ENCODE measurements around the gene CUL1.

The CUL1 gene

DNA sequence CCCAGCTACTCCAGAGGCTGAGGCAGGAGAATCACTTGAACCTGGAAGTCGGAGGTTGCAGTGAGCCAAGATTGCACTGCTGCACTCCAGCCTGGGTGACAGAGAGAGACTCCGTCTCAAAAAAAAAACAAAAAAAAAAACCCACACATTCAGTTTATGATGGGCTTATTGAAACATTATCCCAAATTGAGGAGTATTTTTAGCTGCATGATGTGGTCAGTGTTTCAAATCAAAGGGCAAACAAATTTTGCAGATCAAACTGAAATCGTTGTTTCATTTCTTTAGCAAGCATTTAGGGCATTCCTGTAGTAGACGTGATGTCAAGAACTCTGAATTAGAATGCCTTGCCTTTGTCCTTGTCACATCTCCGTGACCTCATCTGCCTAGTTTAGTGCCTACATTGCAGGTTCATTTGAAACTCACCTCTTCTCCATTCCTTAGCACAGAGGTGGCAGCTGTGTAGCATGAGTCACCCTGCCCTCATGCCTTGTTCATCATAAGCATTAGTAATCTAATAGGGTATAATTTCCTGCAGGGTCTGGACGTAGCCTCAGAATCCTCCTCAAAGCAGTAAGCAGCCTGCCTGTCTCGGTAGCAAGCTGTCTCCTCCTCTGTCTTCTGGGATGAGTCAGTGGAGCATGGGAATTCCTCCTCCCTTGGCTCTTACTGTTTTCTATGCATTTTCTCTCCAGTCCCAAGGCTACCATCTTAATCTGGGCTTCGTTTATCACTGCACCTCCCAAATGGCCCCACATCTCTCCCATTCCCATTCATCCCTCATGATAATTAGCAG lies 73.8 kb downstream of the CUL1 start:
- peak; percentile 57 for DNase-seq

DNA sequence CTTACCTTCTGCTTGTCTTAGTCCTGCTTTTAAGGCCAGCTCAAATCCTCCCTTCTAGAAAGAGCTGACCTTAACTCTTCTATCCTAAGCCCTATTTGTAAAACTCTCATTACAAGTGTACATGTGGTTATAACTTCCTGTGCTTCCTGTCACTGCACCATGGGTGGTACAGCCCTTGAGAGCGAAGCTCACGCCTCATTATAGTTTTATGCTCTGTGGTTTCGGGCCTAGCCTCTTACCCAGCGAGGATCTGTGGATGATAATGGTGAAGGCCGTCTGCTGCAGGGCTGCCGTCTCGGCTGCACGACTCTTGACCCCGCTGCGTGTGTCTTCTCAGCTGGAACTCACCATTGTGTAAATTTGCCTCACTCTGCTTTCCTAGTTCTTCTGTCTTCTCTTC lies 74.6 kb downstream of the CUL1 start:
- no peak for DNase-seq

DNA sequence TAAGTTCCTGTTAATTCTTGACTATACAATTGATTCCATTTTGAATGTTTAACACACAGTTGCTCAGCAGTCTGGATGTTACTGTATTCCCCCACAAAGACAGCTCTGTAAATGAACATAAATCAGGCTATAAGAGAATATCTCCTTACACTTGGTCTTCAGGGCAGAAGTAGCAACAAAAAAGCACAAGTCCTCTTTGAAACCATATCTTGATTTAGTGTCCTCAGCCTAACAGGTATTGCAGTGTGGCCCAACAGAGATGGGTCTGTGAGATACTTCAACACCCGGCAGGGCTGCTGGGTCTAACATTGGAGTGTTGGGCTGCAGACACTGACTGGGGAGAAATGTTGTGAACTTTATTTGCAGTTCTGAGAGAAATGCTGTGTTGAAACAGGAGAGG lies 75.8 kb downstream of the CUL1 start:
- no peak for DNase-seq

DNA sequence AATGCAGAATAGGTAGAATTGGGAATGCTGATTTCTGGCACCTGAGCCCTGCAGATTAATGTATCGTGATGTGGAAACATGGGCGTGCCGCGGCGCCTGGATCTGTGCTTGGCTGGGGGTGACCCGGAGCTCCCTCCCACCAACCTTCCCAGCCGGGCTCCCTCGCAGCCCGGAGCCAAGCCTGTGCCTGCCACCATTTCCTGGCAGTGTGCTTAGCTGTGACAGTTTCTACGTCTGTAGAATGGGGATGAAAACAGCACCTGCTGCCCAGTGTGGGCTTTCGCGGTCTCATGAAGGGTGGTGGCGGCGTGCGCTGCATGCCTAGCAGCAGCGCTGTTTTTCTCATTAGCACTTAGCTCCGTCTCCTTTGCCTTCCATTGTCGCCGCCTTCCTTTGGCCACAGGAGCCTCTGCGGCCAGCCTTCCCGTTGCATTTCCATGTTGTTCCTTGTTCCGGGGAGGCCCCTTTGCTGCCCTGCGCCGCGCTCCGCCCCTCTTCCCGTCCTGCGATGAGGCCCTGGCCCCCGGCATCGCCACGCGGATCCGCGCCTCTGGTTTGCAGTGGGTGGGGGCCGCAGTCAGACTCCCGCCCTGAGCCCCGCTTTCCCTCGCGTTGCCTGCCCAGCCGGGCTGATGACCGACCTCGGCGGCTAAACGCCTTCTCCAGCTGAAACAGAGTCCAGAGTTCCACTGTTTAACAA lies 84.2 kb downstream of the CUL1 start:
- no peak for DNase-seq

DNA sequence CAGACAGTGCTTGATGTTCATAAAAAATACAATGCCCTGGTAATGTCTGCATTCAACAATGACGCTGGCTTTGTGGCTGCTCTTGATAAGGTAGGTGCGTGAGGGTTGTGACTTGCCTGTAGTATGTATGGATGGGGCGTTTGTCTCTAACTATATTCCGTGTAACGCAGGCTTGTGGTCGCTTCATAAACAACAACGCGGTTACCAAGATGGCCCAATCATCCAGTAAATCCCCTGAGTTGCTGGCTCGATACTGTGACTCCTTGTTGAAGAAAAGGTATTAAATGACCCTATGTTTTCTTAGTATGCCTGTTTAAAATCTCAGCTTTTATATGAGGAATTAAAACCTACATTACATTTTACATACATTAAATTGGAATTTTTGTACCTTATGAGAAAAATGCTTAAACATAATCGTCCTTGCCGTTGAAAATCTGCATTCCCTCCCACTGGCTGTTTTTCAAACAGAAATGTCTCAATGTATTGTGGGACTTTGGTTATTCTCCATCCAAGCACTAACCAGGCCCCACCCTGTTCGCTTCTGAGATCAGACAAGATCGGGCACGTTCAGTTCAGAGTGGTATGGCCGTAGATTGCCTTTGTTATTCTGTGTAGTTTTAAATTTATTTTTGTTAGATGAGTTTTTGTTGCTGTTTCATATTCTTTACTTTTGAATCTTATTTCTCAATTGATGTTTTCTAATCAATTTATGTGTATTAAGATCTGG lies 85.3 kb downstream of the CUL1 start:
- DNase-seq, result peak; percentile 43

DNA sequence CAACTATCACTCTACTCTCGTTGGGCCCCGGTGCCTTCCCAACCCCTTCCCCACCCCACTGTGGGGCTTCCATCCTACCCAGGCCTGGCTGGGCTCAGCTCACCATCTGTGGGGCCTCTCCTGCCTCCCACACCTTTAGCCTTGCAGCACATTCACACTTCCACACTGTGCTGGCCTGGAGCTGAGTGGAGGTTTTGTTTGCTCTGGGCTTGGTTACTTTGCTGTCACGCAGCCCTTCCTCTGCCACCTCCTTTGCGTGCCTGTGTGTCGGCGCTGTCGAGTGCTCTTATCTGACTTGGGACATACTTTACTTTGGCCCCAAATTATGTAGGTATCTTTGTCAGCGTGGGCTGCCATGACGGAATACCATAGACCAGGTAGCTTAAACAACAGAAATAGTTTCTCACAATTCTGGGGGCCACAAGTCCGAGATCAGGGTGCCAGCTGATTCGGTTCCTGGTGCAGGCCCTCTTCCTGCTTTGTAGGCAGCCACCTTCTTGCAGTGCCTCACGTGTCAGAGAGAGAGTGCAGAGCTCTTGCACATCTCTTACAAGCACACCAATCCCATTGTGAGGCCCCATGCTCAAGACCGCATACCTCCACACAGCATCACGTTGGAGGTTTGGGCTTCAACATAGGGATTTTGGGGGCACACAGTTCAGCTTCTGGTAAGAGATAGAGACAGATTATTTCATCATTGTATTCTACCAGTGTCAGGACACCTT lies 89.0 kb downstream of the CUL1 start:
- no peak for DNase-seq

DNA sequence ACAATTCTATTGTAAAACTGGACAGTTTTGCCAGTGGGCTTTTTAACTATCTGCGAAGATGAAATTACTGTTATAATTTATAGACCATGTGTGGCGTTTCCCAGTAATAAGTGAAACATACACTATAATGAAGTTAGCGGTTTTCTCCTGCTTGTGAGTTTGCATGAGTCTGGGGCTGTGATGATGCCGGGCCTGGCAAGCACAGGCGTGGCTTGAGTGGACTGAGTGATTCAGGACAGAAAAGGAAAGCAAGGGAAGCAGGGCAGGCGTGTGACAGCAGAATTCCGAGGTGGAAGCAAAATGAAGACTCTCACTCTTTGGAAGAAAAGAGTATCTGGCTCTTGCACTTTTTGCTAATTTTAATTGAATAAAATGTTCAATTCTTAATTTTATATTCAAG lies 90.5 kb downstream of the CUL1 start:
- no peak for DNase-seq

DNA sequence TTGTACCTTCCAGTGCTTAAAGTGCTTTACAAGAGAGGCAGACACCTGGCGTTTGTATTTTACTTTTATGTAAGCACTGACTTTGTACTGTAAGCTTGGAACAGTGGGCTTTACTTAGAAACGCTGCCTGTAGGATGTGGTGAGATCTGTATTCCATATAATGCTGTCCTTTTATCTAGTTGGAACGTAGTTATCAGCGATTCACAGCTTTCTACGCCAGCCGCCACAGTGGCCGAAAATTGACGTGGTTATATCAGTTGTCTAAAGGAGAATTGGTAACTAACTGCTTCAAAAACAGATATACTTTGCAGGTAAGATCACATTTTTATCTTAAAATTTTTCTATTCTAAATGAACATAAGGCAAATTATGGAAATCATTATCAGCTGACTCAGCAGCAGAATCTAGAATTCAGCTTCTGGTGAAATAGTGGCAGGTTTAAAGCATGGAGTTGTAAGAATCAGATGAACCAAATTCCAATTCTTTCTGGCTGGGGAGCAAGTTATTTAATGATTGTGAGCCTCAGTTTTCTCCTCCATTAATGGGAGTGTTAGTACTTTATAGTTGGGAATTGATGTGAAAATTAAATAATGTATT lies 91.5 kb downstream of the CUL1 start:
- DNase-seq, result no peak

DNA sequence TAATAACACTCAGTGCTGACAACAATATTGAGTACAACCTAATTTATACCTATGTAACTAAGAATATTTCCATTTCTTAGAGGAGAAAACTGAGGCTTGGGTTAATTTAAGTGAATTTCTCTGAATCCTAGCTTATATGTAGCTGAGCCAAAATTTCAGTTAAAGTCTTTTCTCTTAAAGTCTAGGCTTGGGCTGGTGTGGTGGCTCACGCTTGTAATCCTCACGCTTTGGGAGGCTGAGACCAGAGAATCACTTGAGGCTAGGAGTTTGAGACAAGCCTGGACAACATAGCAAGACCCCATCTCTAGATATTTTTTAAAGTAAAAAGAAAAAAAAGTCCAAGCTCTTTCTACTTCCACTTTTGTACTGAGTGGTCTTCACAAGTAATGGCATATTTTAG lies 92.1 kb downstream of the CUL1 start:
- no peak for DNase-seq

DNA sequence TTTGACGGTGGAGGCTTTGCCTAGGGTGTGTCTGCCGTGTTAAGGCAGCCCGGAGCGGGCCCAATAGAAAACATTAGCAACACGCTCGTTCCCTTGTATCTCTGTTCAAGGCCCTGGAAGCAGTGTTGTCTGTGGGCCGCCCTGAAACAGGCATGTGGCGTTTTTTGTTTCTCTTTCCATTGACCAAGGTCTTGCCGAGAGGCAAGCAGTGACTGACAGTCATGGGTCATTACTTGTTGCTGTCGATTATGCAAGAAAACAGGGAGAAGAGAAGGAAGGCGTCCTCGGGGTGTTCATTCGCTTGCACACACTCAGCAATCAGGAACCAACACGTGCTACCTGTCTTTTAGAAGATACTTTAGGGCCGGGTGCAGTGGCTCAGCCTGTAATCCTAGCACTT lies 92.8 kb downstream of the CUL1 start:
- no peak for DNase-seq

DNA sequence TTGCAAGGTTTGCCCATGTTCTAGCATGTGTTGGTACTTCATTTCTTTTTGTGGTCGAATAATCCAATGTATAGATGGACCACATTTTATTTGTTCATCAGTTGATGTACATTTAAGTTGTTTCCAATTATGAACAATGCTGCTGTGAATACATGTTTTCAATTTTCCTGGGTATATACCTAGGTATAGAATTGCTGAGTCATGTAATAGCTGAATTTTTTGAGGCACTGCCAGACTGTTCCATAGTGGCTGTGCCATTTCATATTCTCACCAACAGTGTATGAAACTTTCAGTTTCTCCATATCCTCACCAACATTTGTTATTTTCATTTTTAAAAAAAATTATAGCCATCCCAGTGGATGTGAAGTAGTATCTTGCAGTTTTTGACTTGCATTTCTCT lies 94.9 kb downstream of the CUL1 start:
- no peak for DNase-seq

DNA sequence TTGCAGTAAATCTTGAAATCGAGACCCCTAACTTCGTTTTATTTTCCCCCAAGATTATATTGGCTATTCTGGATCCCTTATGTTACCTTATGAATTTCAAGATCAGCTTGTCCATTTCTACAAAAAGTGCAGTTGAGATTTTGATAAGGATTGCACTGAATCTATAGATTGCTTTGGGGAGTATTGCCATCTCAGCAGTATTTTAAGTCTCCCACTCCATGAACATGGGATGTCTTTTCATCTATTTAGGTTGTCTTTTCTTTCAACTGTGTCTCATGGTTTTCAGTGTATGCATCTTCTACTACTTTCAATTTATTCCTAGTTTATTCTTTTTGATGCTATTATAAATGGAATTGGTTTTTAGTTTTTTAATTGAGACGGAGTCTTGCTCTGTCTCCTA lies 95.8 kb downstream of the CUL1 start:
- DNase-seq, result no peak

DNA sequence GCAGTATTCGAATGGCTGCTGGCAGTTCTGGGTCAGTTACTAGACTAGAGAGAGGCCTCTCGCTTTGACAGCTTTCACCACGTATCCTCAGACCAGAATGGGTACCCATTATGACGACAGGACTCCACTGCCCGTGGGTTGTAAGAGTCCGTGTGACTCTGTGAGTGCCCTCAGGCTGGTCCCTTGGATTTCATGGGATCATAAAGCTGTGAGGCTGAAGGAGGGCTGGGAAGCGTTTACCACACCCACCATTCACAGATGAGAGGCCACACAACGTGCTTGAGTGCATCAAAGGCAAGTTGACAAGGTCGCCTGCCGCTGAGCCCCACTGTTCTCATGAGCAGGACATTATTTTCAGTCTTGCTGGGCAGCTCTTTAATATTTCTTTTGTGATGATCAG lies 98.1 kb downstream of the CUL1 start:
- no peak for DNase-seq

DNA sequence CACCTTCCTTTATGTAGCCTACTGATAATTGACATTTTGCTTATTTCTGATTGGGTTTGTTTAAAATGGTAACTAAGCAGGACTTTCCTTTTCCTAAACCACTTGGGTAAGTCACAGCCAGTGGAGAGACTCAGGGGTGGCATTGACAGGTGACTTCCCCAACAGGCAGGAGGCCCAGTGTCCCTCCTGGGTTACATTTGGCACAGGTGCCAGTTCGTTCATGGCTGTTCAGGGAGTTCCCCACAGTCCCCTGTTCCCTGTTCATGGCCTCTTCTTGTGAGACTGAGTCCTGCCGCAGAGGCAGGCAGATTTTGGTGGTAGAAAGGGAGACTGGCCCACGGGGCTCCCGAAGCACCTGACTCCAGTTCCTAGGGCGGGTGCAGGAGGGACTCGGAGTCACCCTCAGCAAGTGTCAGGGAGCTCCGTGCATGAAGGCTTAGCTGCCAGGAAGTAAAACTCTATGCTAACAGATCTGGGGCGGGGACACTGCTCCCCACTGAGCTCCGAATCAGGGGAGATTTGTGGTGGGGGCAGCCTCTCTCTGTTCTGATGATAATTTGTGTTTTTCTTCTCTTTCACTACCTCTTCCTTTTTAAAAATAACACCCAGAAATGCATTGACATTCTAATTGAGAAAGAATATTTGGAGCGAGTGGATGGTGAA lies 101.3 kb downstream of the CUL1 start:
- no peak for DNase-seq

DNA sequence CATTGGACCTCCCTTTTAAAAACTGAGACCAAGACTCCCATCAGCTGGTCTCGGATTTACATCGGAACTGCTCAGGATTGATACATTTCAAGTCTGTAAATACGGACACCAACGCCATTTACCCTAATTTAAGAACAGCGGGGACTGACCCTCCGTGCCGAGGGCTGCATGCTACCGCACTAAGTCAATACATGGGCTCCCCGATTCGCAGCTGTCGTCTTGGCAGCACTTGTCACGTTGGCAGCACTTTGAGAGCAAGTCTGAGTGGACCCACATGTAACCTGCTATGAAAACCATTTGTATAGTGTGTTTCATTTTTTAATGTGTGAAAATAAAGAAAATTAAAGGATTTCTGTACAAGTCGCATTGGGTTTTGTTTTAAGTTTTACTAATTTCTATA lies 102.0 kb downstream of the CUL1 start:
- no peak for DNase-seq

DNA sequence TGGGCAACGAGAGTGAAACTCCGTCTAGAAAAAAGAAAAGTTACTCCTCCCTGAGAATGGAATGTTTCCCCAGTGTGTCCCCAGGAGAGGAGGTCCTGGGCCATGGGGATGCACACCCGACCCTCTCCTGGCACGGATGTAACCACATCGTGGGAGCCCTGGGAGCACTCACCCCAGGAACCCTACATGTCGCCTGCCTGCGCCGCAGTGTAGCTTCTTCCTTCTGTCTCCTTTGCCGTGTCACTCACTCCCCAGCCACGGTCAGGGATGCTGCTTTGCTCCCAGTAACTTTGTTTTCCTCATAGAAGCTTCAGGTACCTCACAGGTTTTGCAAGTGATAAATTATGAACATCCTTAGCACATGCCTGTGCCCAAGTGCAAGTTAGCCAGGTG lies 103.4 kb downstream of the CUL1 start:
- no peak for DNase-seq

DNA sequence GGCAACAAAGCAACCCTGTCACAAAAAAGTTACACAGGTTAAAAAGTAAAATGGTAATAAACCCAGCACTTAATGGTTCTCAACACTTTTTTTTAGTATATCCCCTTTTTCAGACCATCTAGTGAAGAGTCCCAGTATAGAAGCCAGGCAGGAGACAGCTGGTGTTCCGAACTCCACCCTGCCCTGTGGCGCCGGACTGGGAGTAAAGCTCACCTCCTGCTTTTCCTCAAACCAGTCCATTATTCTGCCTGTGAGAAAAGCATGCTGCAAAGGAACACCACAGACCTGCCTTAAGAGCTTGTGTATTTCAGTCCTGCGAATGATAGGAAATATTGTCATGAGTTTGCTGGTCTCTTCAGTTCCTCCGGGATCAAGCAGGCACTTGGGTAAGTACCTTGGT lies 104.4 kb downstream of the CUL1 start:
- DNase-seq, result no peak

DNA sequence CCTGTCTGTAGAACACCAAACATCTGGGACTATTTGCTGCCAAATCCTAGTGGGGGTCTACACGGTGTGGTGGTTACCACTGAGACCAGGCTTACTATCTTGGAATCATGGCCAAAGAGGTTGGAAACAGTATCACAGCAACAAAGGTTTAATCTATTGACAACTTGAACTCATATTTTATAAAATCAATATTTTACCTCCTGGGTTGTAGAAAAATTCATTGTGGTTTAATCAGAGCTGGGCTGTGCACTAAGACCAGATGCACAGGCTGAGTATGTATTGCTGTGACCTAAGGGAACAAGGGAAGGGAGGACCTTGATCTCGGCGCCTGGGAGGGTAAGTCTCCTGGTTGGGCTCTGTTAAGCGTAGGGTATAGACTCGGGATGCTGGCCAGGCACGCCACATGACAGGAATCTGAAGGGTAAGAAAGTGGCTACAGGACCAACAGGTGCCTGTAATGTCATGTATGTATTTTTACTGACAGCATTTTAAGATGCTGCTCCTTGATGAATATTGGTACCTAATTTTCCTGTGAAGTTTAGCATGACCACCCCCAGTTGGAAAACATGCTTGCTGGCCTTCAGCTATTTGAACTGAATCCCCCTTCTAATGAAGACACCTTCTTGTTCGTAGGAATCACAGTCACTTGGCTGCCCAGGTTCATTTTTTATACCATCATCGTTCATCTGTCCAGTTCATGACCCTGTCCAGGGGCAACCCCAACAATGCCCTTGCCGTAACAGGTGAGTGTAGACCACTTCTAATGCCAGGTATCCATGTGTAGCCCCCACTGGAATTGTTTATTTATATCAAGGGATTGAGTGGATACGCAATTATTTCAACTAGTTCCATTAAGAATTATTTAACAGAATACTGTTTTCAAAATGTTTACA lies 105.9 kb downstream of the CUL1 start:
- DNase-seq, result no peak

DNA sequence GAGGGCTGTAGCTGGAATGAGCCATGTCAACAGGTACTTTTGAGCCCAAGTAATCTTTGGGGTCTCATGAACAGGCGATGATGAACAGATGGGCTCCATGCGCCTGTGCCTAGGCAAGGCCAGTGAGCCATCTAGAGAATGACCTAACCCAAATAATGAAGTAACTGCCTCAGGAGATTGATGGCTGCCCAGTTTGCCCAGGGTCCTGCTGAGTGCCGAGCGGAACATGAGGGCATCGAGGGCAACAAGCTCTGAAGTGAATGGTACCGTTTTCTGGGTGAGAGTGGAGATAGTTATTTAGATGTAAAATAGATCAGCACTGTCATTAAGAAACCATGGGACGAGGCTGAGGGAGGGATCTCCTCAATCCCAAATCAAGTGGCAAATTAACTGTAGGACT lies 107.5 kb downstream of the CUL1 start:
- DNase-seq, result no peak

DNA sequence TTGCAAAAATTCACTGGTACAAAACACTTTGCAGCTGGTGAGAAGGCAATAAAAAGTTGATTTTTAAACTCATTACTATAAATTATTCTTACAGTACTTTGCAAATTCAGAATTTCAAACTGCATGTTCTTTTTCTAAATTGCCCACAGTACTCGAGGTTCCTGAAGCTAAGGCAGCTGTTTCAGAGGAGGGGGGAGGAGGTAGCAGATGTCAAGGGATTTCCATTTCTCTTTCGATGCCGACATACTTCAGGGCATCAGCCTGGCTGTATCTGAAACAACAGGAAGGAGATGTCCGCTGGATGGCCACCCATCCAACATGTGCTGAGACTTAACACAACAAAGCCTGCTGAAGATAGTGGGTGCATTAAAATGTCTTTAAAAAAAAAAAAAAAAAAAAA lies 108.7 kb downstream of the CUL1 start:
- DNase-seq, result peak; percentile 30

DNA sequence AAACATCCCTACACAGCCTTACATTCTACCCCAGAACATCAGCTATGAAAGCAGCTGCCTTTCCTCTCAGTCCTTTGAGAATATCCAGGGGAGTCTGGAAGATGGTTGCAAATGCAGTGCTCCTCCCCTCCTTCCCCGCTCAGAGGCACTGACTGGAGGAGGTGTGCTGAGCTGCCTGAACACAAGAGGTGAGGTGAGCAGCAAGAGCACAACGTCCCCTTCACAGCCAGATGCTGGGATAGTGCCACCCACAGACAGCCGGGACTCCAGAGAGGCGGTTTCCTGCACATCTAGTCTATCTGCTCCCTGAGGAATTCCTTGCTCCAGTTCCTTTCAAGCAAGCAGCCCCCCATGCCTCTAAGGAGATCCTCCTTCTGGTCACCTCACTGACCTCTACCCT lies 111.2 kb downstream of the CUL1 start:
- DNase-seq, result no peak

Measured in NCI-H2171 (cell line).